OCI-LY7 (cell line): ENCODE measurements around the gene ACSM3.

Source experiments
- CTCF ChIP-seq: fragments of 200-600 bp; sonication (generic); conservative IDR thresholded peaks from 2 replicates; pipeline ENCODE4 v1.5.1; 2014; ENCODE audit warnings: mild to moderate bottlenecking, antibody characterized with exemption, low read length, moderate library complexity, mixed read lengths
- EZH2phosphoT487 ChIP-seq: fragments of 200-600 bp; sonication (generic); IDR thresholded peaks from 2 replicates; pipeline ENCODE4 v1.6.1; 2018; ENCODE audit warnings: low read depth, borderline replicate concordance, mild to moderate bottlenecking, mixed run types, antibody characterized with exemption, low read length, moderate library complexity, mixed read lengths

GRCh38 chr16:20814784-20815183, 51.0 kb downstream of the ACSM3 start:
- TF ChIP-seq CTCF (no peak), EZH2phosphoT487 (no peak)
